HL-60/S4 (cell line): ENCODE data around the gene TMEM81.

Experiments used
- in situ Hi-C: fragments of 300-500 bp; cut with MboI; formaldehyde crosslinking; loops from 2 replicates; pipeline ENCODE4 v1.14.3; 2022; ENCODE audit warnings: low sequenced_read_pairs

Gene TMEM81

DNA sequence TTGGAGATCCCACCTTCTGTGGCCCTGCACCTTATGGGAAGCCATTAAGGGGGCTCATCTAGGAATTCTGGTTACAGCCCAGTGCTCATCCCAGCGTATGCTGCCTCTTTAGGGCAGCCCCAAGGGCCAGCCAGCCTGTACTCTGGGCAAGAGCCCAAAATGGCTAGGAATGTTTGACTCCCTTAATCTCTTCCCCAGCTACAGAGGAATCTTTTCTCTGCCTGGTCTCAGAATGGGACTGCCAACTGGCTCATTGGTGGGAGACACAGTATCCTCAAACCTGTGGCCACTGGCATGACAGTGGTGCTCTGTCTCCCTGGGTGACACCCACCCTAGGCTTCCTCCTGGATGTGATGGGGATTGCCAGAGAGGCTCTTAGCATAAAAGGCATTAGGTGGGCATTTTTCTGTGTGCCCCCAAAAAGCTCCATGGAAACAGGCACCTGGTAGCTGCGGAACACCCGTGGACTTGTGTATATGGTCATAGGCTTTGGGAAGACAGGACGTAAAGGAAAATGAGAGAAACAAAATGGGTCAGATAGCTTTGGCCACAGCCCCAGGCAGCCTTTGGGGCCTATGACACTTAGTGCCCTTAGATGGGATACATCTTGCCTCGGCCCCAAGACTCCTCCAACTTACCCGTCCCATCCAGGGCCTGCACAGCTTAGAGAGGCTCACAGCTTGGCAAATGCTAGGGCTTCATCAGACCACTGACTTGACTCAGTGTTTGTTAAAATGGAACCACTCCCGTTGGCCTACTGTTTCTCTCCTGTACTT is 6.9 kb downstream of the TMEM81 start:
- in situ Hi-C loops, result no loop called here

DNA sequence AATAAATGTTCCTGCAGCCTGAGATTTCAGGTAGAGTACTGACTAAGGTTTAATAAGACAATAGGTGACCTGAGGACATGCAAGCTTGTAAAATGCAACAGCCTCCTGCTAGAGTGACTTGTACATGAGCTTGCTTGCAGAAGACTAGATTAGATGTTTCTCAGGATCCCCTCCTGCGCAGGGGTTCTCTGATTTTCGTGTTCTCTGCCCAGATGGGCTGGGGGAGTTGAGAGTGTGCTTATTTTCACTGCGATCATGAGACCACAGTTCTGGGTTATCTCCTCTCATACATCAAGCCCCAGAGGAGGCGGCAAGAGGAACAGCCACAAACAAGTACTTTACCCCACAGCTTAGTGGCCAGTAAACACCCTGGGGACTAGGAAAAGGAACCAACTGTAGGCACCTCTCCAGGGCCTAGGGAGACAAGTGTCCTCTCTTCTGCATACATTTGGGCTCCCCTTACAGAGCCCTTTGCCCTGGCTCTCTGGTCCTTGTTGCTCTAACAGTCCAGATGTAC is 8.0 kb downstream of the TMEM81 start:
- in situ Hi-C loops, result no loop called here

DNA sequence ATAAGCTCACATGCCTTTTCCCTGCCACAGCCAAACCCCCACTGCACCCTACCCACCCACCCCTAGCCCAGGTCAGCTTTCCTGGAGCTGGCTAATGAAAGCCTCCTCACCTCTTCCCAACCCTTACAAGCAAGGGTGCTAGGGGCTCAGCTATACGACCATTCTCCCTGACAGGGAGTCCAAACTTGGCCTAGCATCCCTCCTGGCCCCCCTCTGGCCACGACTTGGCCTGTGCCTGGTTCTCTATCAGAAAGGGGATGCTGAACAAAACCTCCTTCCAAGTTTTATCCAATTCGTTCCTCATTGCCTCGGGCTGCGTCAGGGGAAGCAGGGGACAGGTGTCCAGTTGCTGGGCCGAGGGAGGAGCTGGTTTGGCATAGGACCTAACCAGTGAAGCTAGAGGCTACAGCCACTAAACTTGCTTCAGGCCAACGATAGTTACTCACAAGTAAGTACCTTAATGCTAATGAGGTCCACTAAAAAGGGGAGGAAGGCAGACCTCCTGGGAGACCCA is 8.6 kb downstream of the TMEM81 start:
- in situ Hi-C loops, result no loop called here

DNA sequence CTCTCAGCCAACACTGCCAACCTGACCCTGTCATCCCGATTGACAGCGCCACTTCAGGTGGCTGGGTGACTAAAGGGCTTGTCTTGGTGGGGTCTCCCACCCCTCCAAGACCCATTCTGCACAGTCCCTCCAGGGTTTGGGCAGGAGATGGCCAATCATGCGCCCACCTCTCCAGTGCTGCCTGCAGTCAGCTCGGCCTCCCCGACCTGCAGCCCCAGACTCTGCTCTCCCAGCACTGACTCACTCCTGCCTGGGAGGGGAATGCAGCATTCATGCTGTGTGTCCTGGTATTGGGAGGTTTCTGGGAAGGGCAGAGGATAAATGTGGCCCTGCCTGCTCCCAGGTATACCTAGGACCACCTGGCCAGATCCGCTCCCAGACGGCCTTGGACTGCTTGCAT is 9.7 kb downstream of the TMEM81 start:
- in situ Hi-C loops, result no loop called here

DNA sequence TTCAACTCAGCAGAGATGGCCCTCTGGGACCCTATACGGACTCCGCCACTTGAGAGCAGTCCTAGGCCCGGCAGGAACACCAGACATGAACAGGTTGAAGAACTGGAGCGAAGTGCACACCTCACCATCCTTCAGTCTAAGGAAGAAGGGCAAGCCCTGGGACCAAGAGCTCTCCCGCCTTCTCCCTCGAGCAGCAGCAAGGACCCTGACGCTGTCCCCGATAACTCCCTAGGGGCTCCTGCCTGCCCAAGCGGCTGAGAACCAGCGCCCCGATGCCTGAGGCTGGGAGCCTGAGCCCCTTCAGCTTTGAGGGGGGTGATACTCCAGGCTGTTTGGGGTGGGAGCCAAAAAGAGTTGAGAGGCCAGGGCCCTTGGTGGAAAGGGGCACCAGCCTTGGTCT is 10.2 kb downstream of the TMEM81 start:
- in situ Hi-C loops, result no loop called here

DNA sequence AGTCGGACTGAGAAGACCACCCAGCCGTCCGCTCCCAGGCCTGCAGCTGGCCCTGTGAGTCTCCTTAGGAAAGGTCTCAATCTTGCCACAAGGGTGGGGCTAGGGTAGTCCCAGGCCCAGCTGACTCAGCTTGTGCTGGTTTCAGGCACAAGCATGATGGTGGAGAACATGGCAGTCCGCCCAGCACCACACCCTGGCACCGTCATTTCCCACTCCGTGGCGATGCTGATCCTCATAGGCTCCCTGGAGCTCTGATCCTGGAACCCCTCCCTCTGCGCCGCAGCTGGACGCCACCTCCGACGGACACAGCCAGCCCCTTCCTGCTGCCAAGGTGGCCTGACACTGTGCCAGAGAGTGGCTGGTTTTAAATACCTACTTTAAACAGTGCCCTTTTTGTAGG is 10.7 kb downstream of the TMEM81 start:
- in situ Hi-C loops, result no loop called here

DNA sequence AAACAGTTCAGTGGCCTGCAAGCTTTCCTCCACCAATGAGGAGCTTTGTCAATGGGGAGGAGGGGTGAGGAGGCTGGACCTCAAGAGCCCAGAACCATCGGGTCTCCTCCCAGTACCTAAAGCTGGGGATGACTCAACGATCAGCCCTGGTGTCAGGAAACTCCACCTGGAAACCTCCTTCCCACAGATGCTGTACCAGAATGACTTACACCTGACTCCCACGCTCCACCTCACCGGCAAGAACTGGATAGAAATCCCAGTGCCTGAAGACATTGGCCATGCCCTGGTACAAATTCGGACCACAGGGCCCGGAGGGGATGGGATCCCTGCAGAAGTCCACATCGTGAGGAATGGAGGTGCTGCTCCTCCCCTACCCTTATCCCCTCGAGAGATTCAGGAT is 11.4 kb downstream of the TMEM81 start:
- in situ Hi-C loops, result no loop called here

DNA sequence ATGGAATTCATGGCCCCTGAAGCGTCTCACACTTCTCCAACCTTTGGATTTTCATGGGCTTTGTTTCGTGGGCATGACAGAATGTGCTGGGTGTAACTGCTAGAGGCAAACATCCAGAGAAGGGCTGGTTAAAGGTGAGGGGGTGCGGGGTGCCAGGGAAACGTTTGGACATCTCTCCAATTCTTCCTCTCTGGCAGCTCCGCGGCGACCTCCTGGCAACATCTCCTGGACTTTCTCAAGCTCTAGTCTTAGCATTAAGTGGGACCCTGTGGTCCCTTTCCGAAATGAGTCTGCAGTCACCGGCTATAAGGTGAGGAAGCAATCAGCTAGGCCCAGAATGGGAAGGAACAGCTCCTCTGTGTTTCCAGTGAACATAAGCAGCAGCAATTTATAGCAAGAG is 12.0 kb downstream of the TMEM81 start:
- in situ Hi-C loops, result no loop called here

DNA sequence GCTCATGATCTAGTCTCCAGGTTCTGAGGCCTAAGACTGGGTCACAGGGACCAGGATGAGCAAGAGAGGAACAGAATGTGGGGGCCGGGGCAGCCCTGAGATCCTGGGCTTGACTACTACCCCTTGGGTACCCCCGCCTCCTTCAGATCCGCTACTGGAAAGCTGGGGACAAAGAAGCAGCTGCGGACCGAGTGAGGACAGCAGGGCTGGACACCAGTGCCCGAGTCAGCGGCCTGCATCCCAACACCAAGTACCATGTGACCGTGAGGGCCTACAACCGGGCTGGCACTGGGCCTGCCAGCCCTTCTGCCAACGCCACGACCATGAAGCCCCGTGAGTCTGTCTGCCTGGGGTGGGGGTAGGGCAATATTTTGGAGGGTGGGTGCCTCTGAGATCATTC is 12.5 kb downstream of the TMEM81 start:
- in situ Hi-C loops, result no loop called here

DNA sequence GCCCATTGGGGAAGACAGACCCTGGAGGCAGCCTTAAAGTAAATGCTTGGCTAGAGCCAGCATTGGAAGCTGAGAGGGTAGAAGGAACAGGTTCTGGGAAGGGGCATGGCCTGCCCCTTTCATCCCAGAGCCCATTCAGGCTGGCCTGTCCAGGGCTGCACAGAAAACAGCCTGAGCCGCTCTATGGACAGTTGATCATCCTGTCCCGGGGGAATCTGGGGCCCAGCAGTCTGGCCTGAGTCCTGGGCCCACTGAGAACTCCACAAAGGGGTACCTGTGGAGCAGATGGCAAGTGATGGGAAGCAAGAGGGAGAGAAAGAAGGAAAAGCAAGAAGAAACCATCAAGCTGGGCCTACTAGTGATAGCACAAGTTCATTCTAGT is 13.2 kb downstream of the TMEM81 start:
- in situ Hi-C loops, result no loop called here

DNA sequence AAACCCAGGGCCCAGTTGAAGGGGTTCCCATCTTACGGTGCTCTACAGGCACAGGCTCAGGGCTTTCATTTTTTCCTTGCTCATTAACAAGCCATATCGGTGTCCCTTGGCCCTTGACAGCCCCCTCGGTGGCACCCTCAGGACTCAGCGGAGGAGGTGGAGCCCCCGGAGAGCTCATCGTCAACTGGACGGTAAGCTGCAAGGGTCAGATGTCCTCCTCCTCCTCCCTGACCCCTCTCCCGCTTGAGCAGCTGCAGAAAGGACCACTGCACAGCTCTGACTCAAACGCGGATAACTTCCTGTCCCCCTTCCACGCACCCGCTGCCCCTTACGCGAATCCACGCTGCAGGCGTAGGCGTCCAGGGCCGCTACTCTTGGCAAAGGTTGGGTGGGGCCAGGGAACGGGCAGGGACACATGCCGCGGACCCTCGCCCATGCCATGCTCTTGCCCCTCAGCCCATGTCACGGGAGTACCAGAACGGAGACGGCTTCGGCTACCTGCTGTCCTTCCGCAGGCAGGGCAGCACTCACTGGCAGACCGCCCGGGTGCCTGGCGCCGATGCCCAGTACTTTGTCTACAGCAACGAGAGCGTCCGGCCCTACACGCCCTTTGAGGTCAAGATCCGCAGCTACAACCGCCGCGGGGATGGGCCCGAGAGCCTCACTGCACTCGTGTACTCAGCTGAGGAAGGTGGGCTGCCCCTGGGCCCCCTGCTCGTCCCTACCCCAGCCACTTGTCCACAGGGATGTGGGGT is 14.7 kb downstream of the TMEM81 start:
- in situ Hi-C loops, result no loop called here

DNA sequence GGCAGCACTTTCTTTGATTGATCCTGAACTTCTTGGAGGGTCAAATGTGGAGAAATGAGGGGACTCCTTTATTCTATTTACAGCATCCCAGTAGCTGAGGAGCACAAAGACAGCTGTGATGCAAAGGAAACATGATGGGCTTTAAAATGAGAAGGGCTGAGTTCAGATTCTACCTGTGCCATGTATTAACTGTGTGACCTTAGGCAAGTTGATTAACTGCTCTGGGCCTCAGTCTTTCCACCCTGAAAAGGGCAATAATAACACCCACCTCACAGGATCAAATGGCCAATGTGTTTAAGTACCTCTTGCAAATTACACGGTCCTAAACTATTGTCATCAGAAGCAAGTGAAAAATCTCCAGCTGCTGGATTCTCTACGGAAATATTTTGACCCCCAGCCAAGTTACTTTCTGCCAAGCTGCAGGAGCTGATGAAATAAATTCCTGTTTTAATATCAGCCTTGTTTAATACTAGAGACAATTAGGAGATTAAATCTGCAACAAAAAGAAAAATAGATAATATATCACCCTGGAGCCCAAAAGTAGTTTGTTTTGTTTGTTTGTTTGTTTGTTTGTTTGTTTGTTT is 15.7 kb downstream of the TMEM81 start:
- in situ Hi-C loops, result no loop called here

DNA sequence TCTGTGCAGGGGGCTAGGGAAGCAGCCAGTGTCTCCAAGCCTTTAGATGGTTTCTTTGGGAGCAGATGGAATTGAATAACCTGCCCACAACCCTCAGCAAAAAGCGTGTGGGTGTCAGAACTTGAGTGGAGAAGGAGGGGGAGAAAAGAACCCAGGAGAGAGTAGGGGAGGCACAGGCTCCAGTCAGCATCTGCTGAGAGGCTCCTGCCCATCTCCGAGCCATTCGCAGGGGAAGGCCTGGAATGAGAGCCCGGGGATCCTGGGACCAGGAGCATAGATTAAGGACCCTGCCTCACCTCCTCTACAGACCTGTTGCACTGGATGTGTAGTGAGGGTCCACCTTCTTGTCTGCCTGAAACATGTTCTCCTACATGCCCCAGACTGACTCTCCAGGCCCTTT is 16.3 kb downstream of the TMEM81 start:
- in situ Hi-C loops, result no loop called here

DNA sequence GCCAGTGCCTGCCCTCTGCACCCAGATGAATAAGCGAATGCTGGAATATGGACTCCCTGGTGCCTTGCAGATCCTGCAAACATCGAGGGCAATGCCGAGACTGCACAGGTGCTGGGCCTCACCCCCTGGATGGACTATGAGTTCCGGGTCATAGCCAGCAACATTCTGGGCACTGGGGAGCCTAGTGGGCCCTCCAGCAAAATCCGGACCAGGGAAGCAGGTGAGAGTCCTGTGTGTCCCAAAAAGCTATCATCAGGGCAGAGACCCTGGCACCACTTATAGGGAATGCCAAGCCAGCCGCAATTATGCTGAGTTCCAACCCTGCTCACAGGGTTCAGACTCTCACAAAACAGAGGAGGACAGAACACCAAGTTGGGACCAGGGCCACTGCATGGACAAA is 17.2 kb downstream of the TMEM81 start:
- in situ Hi-C loops, result no loop called here

DNA sequence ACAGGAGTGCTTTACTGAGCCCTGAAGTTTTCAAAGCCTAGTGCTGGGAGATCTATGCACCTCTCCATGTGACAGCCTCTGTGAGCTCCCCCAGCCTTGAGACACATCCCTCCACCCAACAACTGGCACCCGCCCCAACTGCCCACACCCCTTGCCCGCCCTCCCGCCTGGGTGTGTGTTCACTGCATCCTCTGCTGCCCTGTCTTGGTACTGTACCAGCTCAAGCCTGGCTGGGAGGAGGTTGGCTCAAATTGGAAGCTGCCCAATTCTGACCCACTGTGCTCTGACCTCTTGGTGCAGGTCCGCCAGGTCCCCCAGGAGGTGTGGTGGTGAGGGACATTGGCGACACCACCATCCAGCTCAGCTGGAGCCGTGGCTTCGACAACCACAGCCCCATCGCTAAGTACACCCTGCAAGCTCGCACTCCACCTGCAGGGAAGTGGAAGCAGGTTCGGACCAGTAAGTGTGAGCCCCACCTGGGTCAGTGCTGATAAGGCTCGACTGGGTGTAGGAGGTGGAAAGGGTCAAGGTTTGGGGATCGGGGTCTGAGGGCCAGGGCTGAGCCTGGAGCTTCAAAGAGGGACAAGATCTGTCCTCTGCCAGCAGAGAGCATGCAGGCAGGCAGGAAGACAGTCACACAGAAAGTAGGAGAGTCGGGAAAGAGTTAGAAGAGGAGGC is 18.0 kb downstream of the TMEM81 start:
- in situ Hi-C loops, result no loop called here

DNA sequence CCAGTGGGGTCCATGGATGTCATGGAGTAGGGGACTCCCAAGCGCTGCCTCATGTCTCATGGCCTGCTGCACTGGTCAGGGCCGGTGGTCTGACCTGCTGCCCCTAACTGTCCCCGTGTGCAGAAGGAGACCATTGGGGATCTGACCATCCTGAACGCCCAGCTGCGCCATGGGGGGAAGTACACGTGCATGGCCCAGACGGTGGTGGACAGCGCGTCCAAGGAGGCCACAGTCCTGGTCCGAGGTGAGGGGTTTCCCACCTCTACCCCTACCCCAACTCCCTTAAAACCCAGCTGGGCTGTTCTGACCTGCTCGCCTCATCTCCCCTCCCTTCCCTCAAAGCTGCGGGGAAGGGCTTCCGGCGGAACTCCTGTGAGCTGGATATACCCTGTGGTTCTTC is 18.6 kb downstream of the TMEM81 start:
- in situ Hi-C loops, result no loop called here

DNA sequence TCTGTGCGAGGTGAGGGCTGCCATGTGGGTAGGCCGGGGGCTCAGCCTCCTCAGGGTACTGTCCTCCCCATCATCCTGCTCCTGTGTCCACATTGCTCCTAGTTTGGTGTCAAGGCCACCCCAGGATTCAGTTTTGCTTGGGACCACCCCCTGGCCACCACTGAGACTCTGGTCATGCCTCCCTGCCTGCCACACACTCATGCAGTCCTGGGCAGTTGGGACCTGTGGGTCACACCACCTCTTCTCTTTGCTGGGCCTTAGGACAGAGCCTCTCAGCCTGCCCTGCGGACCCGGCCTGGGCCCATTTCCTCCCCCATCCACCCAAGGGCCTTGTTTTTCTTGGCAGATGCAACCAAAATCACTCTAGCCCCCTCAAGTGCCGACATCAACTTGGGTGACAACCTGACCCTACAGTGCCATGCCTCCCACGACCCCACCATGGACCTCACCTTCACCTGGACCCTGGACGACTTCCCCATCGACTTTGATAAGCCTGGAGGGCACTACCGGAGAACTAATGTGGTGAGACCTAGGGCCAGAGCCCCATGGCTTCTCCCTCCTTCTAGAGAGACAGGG is 19.4 kb downstream of the TMEM81 start:
- in situ Hi-C loops, result no loop called here

DNA sequence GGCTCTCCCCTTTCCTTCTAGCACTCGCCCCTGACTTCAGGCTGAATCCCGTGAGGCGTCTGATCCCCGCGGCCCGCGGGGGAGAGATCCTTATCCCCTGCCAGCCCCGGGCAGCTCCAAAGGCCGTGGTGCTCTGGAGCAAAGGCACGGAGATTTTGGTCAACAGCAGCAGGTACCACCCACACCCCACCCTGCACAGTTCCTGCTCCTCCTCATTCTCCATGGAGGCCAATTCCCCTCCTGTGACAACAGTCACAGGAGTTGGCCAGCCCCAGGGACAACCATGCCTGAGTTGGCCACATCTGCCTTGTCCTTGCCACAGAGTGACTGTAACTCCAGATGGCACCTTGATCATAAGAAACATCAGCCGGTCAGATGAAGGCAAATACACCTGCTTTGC is 20.0 kb downstream of the TMEM81 start:
- in situ Hi-C loops, result no loop called here

DNA sequence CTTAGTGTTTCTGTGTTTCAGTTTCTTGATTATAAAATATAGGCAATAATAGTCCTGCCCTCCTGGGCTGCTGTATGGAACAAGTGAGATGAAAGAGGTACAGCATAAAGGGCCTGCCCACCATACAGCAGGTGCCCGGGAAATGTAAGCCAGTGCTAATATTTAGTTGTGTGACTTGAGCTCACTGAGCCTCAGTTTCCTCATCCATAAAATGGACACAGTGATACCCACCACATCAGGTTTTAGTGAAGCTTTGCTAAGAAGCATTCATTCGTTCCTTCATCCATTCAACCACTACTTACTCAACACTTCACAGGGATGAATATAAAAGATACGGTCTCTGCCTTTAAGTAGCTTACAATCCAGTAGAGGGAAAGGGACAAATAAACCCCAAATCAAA is 21.4 kb downstream of the TMEM81 start:
- in situ Hi-C loops, result no loop called here

DNA sequence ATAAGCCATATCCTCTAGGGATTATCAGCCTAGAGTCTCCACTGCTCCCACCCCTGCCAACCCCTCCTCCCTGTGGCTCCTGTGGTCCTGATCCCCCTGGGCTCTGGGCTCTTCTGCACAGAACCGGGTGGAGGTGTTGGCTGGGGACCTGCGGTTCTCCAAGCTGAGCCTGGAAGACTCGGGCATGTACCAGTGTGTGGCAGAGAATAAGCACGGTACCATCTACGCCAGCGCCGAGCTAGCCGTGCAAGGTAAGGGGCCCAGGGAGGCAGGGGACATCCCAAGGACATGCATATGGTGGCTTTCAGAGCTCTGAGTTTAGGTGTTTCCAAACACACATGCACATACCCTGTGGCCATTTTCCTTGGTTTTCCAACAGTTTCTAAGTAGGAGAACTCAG is 21.9 kb downstream of the TMEM81 start:
- in situ Hi-C loops, result no loop called here

DNA sequence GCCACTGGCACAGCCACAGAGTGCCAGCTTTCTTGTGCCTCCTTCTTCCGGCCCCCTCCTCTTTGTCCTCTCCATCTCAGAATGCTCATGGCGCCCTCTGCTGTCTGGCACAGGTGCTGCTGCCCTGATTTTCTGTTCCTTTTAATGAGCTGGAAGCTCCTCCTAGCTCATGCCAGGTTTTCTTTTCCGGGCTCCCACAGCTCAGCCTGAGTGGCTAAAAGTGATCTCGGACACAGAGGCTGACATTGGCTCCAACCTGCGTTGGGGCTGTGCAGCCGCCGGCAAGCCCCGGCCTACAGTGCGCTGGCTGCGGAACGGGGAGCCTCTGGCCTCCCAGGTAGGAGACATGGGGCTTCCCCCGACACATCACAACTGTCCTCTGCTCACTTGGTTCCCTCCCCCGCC is 22.6 kb downstream of the TMEM81 start:
- in situ Hi-C loops, result no loop called here
